B cell (primary cell): Measurements from ENCODE around the gene PLCXD3. TPM values are rescaled to one million over a fixed set of nuclear protein-coding genes. Genes with fewer than 3 reads are reported as not detected.

ENCODE experiments used
- ATAC-seq: fragments of 200-7000 bp; cut with Tn5 transposase; one replicate; pipeline ENCODE4 v1.10.0; 2021; ENCODE audit warnings: low read depth, mild to moderate bottlenecking, moderate number of reproducible peaks, moderate library complexity
- CTCF ChIA-PET: fragments of 350-600 bp; sonication (Branson Sonifier 250); formaldehyde crosslinking; loops from one replicate; lab custom pipeline; 2021; ENCODE audit warnings: antibody characterized with exemption, inconsistent platforms; lab: Charles Lee
- POLR2A ChIA-PET: fragments of 350-600 bp; sonication (Branson Sonifier 250); formaldehyde crosslinking; loops from one replicate; lab custom pipeline; 2021; ENCODE audit warnings: antibody characterized with exemption; lab: Charles Lee
- DNase-seq: peaks from one replicate; pipeline ENCODE4 v3.0.0; 2013
- H2AFZ ChIP-seq: 2 replicates; pipeline ENCODE4 v1.6.1; 2012; ENCODE audit warnings: mild to moderate bottlenecking, low read depth, low read length; ENCODE audit not compliant: insufficient read depth, poor library complexity, severe bottlenecking
- H3K27ac ChIP-seq, 2 donors: 1 replicate in 1 of 2; 2 replicates in 1 of 2; pipeline ENCODE4 v1.5.1; 2012 to 2013; ENCODE audit warnings: low read length in 2 of 2, mild to moderate bottlenecking in 2 of 2, moderate library complexity in 1 of 2
- H3K27me3 ChIP-seq, 4 experiments: fragments of 200-600 bp in 1 of 4; sonication (generic) in 1 of 4; replicated peaks in 1 of 4; 1 replicate in 2 of 4; 2 replicates in 2 of 4; pipeline versions ENCODE4 v1.6.1 to v1.7.0; 2013 to 2016; ENCODE audit warnings: low read length in 3 of 4, mild to moderate bottlenecking in 2 of 4, mixed read lengths in 1 of 4, moderate library complexity in 1 of 4; ENCODE audit not compliant: insufficient read depth in 4 of 4, control insufficient read depth in 3 of 4; ENCODE audit errors: control extremely low read depth in 1 of 4
- H3K36me3 ChIP-seq, 2 experiments: replicated peaks in 1 of 2; 1 replicate in 1 of 2; 2 replicates in 1 of 2; pipeline versions ENCODE4 v1.6.1 to v1.7.1; 2013; ENCODE audit warnings: low read length in 1 of 2; ENCODE audit not compliant: insufficient read depth in 2 of 2, control insufficient read depth in 1 of 2; ENCODE audit errors: control extremely low read depth in 1 of 2, extremely low read depth in 1 of 2
- H3K4me1 ChIP-seq, 2 donors: fragments of 200-600 bp in 1 of 2; sonication (generic) in 1 of 2; 1 replicate in 1 of 2; 2 replicates in 1 of 2; pipeline versions ENCODE4 v1.5.1 to v1.6.1; 2013 to 2017; ENCODE audit warnings: low read length in 2 of 2; ENCODE audit not compliant: control insufficient read depth in 2 of 2, insufficient read depth in 2 of 2
- H3K4me2 ChIP-seq: replicated peaks from 2 replicates; pipeline ENCODE3; 2012; ENCODE audit warnings: mild to moderate bottlenecking, low read depth, low read length; ENCODE audit not compliant: poor library complexity, severe bottlenecking
- H3K4me3 ChIP-seq, 5 experiments: fragments of 200-600 bp in 1 of 5; sonication (generic) in 1 of 5; 1 replicate in 3 of 5; 2 replicates in 2 of 5; pipeline versions ENCODE4 v1.5.1 to v1.7.0; 2011 to 2016; ENCODE audit warnings: low read length in 4 of 5, mild to moderate bottlenecking in 4 of 5, low read depth in 2 of 5, control low read depth in 1 of 5, moderate library complexity in 1 of 5; ENCODE audit not compliant: insufficient read depth in 1 of 5; ENCODE audit errors: control extremely low read depth in 1 of 5, extremely low read depth in 1 of 5
- H3K79me2 ChIP-seq: fragments of 200-600 bp; sonication (generic); one replicate; pipeline ENCODE4 v1.6.0; 2016; ENCODE audit warnings: low read length; ENCODE audit not compliant: control insufficient read depth, insufficient read depth
- H3K9ac ChIP-seq: fragments of 200-600 bp; sonication (generic); 2 replicates; pipeline ENCODE4 v1.6.1; 2017; ENCODE audit warnings: mild to moderate bottlenecking, low read length, moderate library complexity
- H3K9me3 ChIP-seq, 3 donors: one replicate each; pipeline versions ENCODE4 v1.6.1 to v1.7.1; 2013; ENCODE audit warnings: low read length in 2 of 3; ENCODE audit not compliant: control insufficient read depth in 2 of 3, insufficient read depth in 1 of 3; ENCODE audit errors: control extremely low read depth in 1 of 3
- H4K20me1 ChIP-seq: 2 replicates; pipeline ENCODE4 v1.6.0; 2012; ENCODE audit warnings: mild to moderate bottlenecking, low read length; ENCODE audit not compliant: insufficient read depth, control insufficient read depth, poor library complexity, severe bottlenecking
- H3K27ac Mint-ChIP-seq: one replicate; pipeline ENCODE4 v1.8.0; 2021; ENCODE audit warnings: mixed read lengths
- H3K27me3 Mint-ChIP-seq: one replicate; pipeline ENCODE4 v1.8.0; 2021; ENCODE audit warnings: mixed read lengths
- H3K4me1 Mint-ChIP-seq: one replicate; pipeline ENCODE4 v1.8.0; 2021; ENCODE audit warnings: mixed read lengths
- H3K4me3 Mint-ChIP-seq: one replicate; pipeline ENCODE4 v1.8.0; 2021; ENCODE audit warnings: mixed read lengths
- H3K9me3 Mint-ChIP-seq: one replicate; pipeline ENCODE4 v1.8.0; 2022; ENCODE audit warnings: mixed read lengths; ENCODE audit not compliant: insufficient read depth
- CTCF ChIP-seq: fragments of 200-600 bp; IDR thresholded peaks from one replicate; pipeline ENCODE4 v1.8.0; 2022; ENCODE audit warnings: antibody characterized with exemption, mild to moderate bottlenecking
- EZH2 ChIP-seq: IDR thresholded peaks from 2 replicates; pipeline ENCODE4 v1.6.1; 2012; ENCODE audit warnings: borderline replicate concordance, low read depth, mild to moderate bottlenecking, moderate library complexity, low read length; ENCODE audit not compliant: insufficient read depth, poor library complexity, severe bottlenecking
- WGBS: methylation state at CpG from one replicate; pipeline ENCODE4 v1.1.5; 2013; ENCODE audit warnings: missing lambda C conversion rate; ENCODE audit not compliant: insufficient coverage; 5-methylcytosine and 5-hydroxymethylcytosine counted together
- intact Hi-C: fragments of 100-400 bp; cut with micrococcal nuclease; formaldehyde crosslinking; loops from one replicate; pipeline ENCODE4 v1.10.0; 2022
- polyA minus RNA-seq: library from RNA; depleted of rRNA, polyadenylated mRNA; stranded (reverse); fragments of >200 nt; gene quantifications from 2 replicates; pipeline ENCODE4 v1.2.3, GENCODE V29; 2012
- polyA plus RNA-seq: library from polyadenylated mRNA; depleted of rRNA; stranded (reverse); fragments of >200 nt; gene quantifications from 2 replicates; pipeline ENCODE4 v1.2.3, GENCODE V29; 2012
- total RNA-seq, 2 donors: library from RNA; stranded (reverse); fragments of 120-200 nt in 1 of 2; gene quantifications; 1 replicate in 1 of 2; 2 replicates in 1 of 2; pipeline versions ENCODE4 v1.2.3 to v1.2.4, GENCODE V29; 2013 to 2022

PLCXD3 gene, protein sequence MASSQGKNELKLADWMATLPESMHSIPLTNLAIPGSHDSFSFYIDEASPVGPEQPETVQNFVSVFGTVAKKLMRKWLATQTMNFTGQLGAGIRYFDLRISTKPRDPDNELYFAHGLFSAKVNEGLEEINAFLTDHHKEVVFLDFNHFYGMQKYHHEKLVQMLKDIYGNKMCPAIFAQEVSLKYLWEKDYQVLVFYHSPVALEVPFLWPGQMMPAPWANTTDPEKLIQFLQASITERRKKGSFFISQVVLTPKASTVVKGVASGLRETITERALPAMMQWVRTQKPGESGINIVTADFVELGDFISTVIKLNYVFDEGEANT
- total RNA-seq (not detected in 2 replicates), polyA plus RNA-seq (not detected in 2 replicates), polyA minus RNA-seq (not detected in 2 replicates)
- not detected for total RNA-seq (2013)

GRCh38 chr5:41510176-41510831, at the start of gene PLCXD3:
Gene PLCXD3 (minus strand): TSS chr5:41510601. CDS start chr5:41510526, 75 bp downstream.
- ChIA-PET CTCF (no interaction called here), POLR2A (no interaction called here)
- Mint-ChIP-seq H3K9me3 (no peaks in the 10 kb centered on the region), H3K27me3 (peaks cover 33% of the 10 kb centered on the region), H3K4me1 (no peaks in the 10 kb centered on the region), H3K27ac (no peak within 1 kb of the TSS), H3K4me3 (no peak within 1 kb of the TSS)
- Histone ChIP-seq H3K4me2 (no peak within 1 kb of the TSS), H2AFZ (no peak within 1 kb of the TSS), H3K4me3 (no peak within 1 kb of the TSS), H4K20me1 (no peaks in the 10 kb centered on the region), H3K36me3 (no peaks in the 10 kb centered on the region), H3K4me1 (no peaks in the 10 kb centered on the region), H3K9me3 (peaks cover 0 to 13% (median 0%) of the 10 kb centered on the region in 3 donors), H3K27ac (no peak within 1 kb of the TSS), H3K27me3 (peaks cover 0 to 10% (median 4%) of the 10 kb centered on the region in 4 experiments), H3K9ac (no peak within 1 kb of the TSS), H3K79me2 (no peaks in the 10 kb centered on the region)
- DNase-seq = no peak
- WGBS = 9% methylated on average over 39 of the region's 41 CpGs
- TF ChIP-seq CTCF (no peak), EZH2 (no peak)
- no peak for ATAC-seq
- intact Hi-C loops = no loop called here

- H3K9me3 ChIP-seq = no peaks in the 10 kb centered on the region
- H2AFZ ChIP-seq = no peak overlapping the region
- ChIA-PET CTCF (no interaction called here), POLR2A (no interaction called here)
- H3K4me2 ChIP-seq = no peak overlapping the region
- no peak overlapping the region for H3K4me3 ChIP-seq
- H3K27ac ChIP-seq = no peak overlapping the region
- H3K9ac ChIP-seq = no peak overlapping the region
- DNase-seq (no peak), ATAC-seq (no peak)
- Mint-ChIP-seq H3K27me3 (no peaks in the 10 kb centered on the region), H3K4me1 (no peaks in the 10 kb centered on the region), H3K4me3 (no peak overlapping the region), H3K9me3 (peaks cover 3% of the 10 kb centered on the region), H3K27ac (no peak overlapping the region)
- no peaks in the 10 kb centered on the region for H4K20me1 ChIP-seq
- TF ChIP-seq EZH2 (no peak), CTCF (no peak)
- no peaks in the 10 kb centered on the region for H3K4me1 ChIP-seq
- WGBS = no CpG with 5 or more reads among the region's 3 CpGs
- intact Hi-C loops = no loop called here
- H3K79me2 ChIP-seq = no peaks in the 10 kb centered on the region
- no peaks in the 10 kb centered on the region for H3K27me3 ChIP-seq
- H3K36me3 ChIP-seq = no peaks in the 10 kb centered on the region
These were observed 48.8 kb upstream of the PLCXD3 start for GRCh38 chr5:41559184-41559583.
